SU-DHL-6 (cell line): ENCODE results near the gene SPDEF.

Experiments
- H2AFZ ChIP-seq: fragments of 200-600 bp; sonication (generic); 2 replicates; pipeline ENCODE4 v1.6.1; 2014; ENCODE audit warnings: low read depth, mild to moderate bottlenecking, moderate library complexity, mixed read lengths, antibody characterized with exemption, low read length; ENCODE audit not compliant: severe bottlenecking
- H3F3A ChIP-seq: fragments of 200-600 bp; shearing (Covaris generic); 2 replicates; pipeline ENCODE4 v1.6.0; 2016; ENCODE audit warnings: antibody characterized with exemption, mild to moderate bottlenecking; ENCODE audit not compliant: insufficient read depth
- H3K27ac ChIP-seq: fragments of 200-600 bp; sonication (generic); 2 replicates; pipeline ENCODE4 v1.5.1; 2016; ENCODE audit warnings: low read depth, mild to moderate bottlenecking, low read length, moderate library complexity, mixed read lengths
- H3K27me3 ChIP-seq: fragments of 200-600 bp; sonication (generic), shearing (Covaris generic); 2 replicates; pipeline ENCODE4 v1.6.0; 2014; ENCODE audit warnings: mild to moderate bottlenecking, low read length
- H3K36me3 ChIP-seq: fragments of 200-600 bp; sonication (generic); 2 replicates; pipeline ENCODE4 v1.6.1; 2014; ENCODE audit warnings: mild to moderate bottlenecking, low read length, mixed read lengths
- H3K4me2 ChIP-seq: fragments of 300-600, 200-600 bp; shearing (Covaris generic), sonication (generic); 2 replicates; pipeline ENCODE4 v1.6.0; 2014; ENCODE audit warnings: low read length, low read depth, mild to moderate bottlenecking; ENCODE audit not compliant: poor library complexity, severe bottlenecking
- H3K4me3 ChIP-seq: fragments of 200-600 bp; sonication (generic); 2 replicates; pipeline ENCODE4 v1.5.1; 2014; ENCODE audit warnings: antibody characterized with exemption, low read length, mild to moderate bottlenecking, mixed read lengths; ENCODE audit not compliant: insufficient read depth, poor library complexity, severe bottlenecking
- H3K79me2 ChIP-seq: fragments of 200-600 bp; sonication (generic); 2 replicates; pipeline ENCODE4 v1.6.1; 2014; ENCODE audit warnings: mild to moderate bottlenecking, low read length, moderate library complexity; ENCODE audit not compliant: insufficient read depth
- H3K9ac ChIP-seq: fragments of 200-600 bp; sonication (generic); 2 replicates; pipeline ENCODE4 v1.7.0; 2014; ENCODE audit warnings: mild to moderate bottlenecking, low read length
- H3K9me2 ChIP-seq: fragments of 200-600 bp; sonication (generic); replicated peaks from 2 replicates; pipeline ENCODE4 v1.6.1; 2014; ENCODE audit warnings: low read length; ENCODE audit not compliant: insufficient read depth
- H3K9me3 ChIP-seq: fragments of 200-600 bp; sonication (generic); 2 replicates; pipeline ENCODE4 v1.6.1; 2014; ENCODE audit warnings: low read length, mixed read lengths; ENCODE audit not compliant: insufficient read depth
- H4K20me1 ChIP-seq: fragments of 200-600 bp; sonication (generic); 2 replicates; pipeline ENCODE4 v1.6.1; 2014; ENCODE audit warnings: low read depth, mild to moderate bottlenecking, antibody characterized with exemption, low read length, moderate library complexity, mixed read lengths
- EZH2phosphoT487 ChIP-seq: fragments of 200-600 bp; sonication (generic), shearing (Covaris generic); conservative IDR thresholded peaks from 2 replicates; pipeline ENCODE4 v1.6.1; 2018; ENCODE audit warnings: mild to moderate bottlenecking, antibody characterized with exemption, low read length, moderate library complexity, mixed read lengths
- TF ChIP-seq, protein P1 (sequence below): fragments of 200-600 bp; sonication (generic); IDR thresholded peaks from one replicate; pipeline ENCODE4 v1.5.1; 2017; ENCODE audit warnings: antibody characterized with exemption, mild to moderate bottlenecking, low read length, moderate library complexity; ENCODE audit not compliant: insufficient read depth, poor library complexity, severe bottlenecking

SPDEF gene

DNA sequence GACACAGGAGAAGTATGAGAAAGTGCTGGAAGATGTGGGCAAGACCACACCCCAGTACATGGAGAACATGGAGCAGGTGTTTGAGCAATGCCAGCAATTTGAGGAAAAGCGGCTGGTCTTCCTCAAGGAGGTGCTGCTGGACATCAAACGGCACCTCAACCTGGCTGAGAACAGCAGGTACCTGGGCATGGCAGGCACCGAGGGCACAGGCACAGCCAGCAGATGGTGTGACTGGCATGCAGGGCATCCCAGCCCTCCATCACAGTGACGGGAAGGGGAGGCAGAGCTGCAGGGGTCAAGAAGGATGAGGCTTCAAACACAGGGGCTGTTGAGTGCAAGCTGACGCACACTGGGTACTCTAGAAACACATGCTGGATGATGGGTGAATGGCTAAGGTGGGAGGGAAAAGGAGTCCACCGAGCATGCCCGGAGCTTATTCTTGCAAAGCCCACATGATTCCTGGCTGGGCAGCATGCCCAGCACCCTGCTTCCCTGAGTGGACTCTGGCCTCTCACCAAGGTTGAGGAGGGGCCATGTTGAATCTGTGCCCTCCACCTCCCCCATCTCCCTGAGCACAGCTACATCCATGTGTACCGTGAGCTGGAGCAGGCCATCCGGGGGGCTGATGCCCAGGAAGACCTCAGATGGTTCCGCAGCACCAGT lies 26.3 kb downstream of the SPDEF start:
- Histone ChIP-seq H2AFZ (no peak overlapping the region), H3K9me3 (no peaks in the 10 kb centered on the region), H3K4me2 (no peak overlapping the region), H3K27ac (no peak overlapping the region), H3K4me3 (no peak overlapping the region), H3K36me3 (no peaks in the 10 kb centered on the region), H3K9ac (no peak overlapping the region), H3K27me3 (no peaks in the 10 kb centered on the region), H3K9me2 (no peaks in the 10 kb centered on the region), H3K79me2 (no peaks in the 10 kb centered on the region), H3F3A (no peaks in the 10 kb centered on the region), H4K20me1 (no peaks in the 10 kb centered on the region)
- no peak for TF ChIP-seq EZH2phosphoT487
- TF ChIP-seq, protein P1, sequence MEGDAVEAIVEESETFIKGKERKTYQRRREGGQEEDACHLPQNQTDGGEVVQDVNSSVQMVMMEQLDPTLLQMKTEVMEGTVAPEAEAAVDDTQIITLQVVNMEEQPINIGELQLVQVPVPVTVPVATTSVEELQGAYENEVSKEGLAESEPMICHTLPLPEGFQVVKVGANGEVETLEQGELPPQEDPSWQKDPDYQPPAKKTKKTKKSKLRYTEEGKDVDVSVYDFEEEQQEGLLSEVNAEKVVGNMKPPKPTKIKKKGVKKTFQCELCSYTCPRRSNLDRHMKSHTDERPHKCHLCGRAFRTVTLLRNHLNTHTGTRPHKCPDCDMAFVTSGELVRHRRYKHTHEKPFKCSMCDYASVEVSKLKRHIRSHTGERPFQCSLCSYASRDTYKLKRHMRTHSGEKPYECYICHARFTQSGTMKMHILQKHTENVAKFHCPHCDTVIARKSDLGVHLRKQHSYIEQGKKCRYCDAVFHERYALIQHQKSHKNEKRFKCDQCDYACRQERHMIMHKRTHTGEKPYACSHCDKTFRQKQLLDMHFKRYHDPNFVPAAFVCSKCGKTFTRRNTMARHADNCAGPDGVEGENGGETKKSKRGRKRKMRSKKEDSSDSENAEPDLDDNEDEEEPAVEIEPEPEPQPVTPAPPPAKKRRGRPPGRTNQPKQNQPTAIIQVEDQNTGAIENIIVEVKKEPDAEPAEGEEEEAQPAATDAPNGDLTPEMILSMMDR: no peak

DNA sequence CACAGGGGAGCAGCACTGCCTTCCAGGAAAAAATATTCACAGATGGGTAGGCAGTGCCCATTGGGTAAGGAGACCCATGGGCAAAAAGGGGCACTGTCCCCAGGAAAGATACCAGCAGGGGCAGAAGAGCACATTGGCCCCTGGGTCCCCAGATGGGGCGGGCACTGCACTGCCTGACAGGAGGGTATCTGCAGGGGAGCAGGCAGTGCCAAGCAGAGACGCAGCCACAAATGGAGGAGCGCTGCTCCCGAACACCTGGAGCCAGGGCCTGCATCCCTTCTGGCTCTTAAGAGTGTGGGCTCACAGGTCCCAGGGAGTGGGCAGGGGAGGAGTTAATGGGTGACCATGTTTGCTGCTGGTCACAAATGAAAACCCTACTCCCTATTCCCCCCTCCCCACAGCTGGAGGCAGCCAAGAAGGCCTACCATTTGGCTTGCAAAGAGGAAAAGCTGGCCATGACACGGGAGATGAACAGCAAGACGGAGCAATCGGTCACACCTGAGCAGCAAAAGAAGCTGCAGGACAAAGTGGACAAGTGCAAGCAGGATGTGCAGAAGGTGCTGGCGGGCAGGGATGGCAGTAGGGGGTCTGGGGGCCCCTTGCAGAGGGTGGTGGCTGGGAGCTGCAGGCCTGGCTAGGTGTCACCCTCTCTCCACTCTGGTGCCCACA lies 27.0 kb downstream of the SPDEF start:
- Histone ChIP-seq H3K79me2 (no peaks in the 10 kb centered on the region), H3K4me2 (no peak overlapping the region), H4K20me1 (no peaks in the 10 kb centered on the region), H3K9me3 (no peaks in the 10 kb centered on the region), H3K4me3 (no peak overlapping the region), H3K9me2 (no peaks in the 10 kb centered on the region), H3K27me3 (no peaks in the 10 kb centered on the region), H3K36me3 (no peaks in the 10 kb centered on the region), H3F3A (no peaks in the 10 kb centered on the region), H3K27ac (no peak overlapping the region), H3K9ac (no peak overlapping the region), H2AFZ (no peak overlapping the region)
- TF ChIP-seq, protein P1: no peak
- TF ChIP-seq EZH2phosphoT487: no peak

DNA sequence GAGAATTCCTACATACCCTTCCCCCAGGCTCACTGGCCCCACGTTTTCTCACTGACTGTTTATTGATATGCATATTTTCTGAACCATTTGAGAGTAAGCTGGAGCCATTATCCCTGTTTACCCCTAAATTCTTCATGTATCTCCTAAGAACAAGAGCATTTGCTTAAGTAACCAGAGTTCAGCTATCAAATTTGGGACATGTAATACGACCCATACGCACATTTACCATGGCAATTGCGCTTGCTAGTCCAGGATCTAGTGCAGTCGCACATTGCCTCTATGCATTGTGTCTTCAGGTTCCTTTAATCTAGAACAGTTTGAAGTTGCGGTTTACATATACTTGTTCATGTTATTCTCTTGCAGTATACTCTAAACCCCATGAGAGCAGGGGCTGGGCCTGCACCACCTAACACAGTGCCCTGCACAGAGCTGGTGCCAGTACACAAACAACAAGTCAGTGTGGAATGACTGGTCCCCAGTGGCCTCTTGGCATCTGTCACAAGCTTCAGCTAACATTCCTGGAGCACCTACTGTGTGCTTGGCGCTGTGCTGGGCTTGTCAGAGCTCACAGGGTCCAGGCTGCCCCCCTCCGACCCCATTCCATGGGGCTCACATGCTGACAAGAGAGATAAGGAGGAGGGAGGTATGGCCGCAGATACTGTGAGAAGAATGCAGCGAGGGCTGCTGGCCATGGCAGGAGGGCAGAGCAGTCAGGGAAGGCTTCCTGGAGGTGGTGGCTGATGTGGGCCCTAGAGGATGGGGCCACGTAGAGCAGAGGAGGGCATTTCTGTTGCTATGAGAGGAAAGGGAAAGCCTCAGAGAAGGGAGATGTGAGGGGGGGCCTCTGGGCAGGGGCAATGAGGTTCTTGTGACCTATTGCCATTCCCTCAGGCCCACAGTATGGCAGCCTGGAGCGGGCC lies 28.1 kb downstream of the SPDEF start:
- no peaks in the 10 kb centered on the region for H3K36me3 ChIP-seq
- no peaks in the 10 kb centered on the region for H3K9me3 ChIP-seq
- H2AFZ ChIP-seq: no peak overlapping the region
- no peaks in the 10 kb centered on the region for H3K79me2 ChIP-seq
- H3K4me2 ChIP-seq: peak overlapping the region; percentile 50
- H3K9ac ChIP-seq: peak overlapping the region; percentile 35; the same call in 1 of the 2 replicates
- no peaks in the 10 kb centered on the region for H4K20me1 ChIP-seq
- H3K9me2 ChIP-seq: no peaks in the 10 kb centered on the region
- H3K4me3 ChIP-seq: no peak overlapping the region
- H3K27ac ChIP-seq: no peak overlapping the region
- H3K27me3 ChIP-seq: no peaks in the 10 kb centered on the region
- TF ChIP-seq, protein P1: no peak
- TF ChIP-seq EZH2phosphoT487: no peak
- no peaks in the 10 kb centered on the region for H3F3A ChIP-seq
